Spleen (tissue), 7 donors: ENCODE data around the gene TPD52L3.

ENCODE experiments used
- CTCF ChIP-seq, 11 experiments: fragments of 200-600 bp in 7 of 11; fragments of 450-650 bp in 4 of 11; sonication (generic) in 4 of 11; IDR thresholded peaks in 8 of 11; conservative IDR thresholded peaks in 3 of 11; 1 replicate in 7 of 11; 2 replicates in 4 of 11; pipeline versions ENCODE4 v1.4.0 to v1.8.0; 2016 to 2021; ENCODE audit warnings: antibody characterized with exemption in 11 of 11, inconsistent platforms in 4 of 11, mild to moderate bottlenecking in 1 of 11
- POLR2A ChIP-seq, 3 donors: fragments of 450-650 bp; IDR thresholded peaks; one replicate each; pipeline ENCODE4 v1.5.1; 2017; ENCODE audit warnings: antibody characterized with exemption in 3 of 3, mild to moderate bottlenecking in 1 of 3
- POLR2AphosphoS5 ChIP-seq, 3 donors: sonication (generic); formaldehyde crosslinking; IDR thresholded peaks; one replicate each; pipeline ENCODE4 v1.5.1; 2017; ENCODE audit warnings: antibody characterized with exemption in 3 of 3
- donor health status: DM: no; HTN: no; CAD: no; lungs with moderate emphysema.
- donor health status: DM: no; HTN: no; CAD: no.
- donor health status: DM: no; HTN: no; CAD: no.

- TF ChIP-seq POLR2A (IDR thresholded peaks at IDR 0.05) (no peak), CTCF (IDR thresholded peaks at IDR 0.05 in 8 of 11, conservative IDR thresholded peaks at IDR 0.05 in 3 of 11) (no peak), POLR2AphosphoS5 (IDR thresholded peaks at IDR 0.05) (no peak)
Measured at GRCh38 chr9:6307551-6308096, 20.6 kb upstream of the TPD52L3 start.
